GM19023 (cell line): ENCODE data around the gene TESMIN.

Experiments used
- ATAC-seq: cut with Tn5 transposase; IDR thresholded peaks from one replicate; pipeline ENCODE4 v1.9.1; 2021; ENCODE audit warnings: mild to moderate bottlenecking, moderate library complexity; ENCODE audit not compliant: unreplicated experiment

TESMIN gene

DNA sequence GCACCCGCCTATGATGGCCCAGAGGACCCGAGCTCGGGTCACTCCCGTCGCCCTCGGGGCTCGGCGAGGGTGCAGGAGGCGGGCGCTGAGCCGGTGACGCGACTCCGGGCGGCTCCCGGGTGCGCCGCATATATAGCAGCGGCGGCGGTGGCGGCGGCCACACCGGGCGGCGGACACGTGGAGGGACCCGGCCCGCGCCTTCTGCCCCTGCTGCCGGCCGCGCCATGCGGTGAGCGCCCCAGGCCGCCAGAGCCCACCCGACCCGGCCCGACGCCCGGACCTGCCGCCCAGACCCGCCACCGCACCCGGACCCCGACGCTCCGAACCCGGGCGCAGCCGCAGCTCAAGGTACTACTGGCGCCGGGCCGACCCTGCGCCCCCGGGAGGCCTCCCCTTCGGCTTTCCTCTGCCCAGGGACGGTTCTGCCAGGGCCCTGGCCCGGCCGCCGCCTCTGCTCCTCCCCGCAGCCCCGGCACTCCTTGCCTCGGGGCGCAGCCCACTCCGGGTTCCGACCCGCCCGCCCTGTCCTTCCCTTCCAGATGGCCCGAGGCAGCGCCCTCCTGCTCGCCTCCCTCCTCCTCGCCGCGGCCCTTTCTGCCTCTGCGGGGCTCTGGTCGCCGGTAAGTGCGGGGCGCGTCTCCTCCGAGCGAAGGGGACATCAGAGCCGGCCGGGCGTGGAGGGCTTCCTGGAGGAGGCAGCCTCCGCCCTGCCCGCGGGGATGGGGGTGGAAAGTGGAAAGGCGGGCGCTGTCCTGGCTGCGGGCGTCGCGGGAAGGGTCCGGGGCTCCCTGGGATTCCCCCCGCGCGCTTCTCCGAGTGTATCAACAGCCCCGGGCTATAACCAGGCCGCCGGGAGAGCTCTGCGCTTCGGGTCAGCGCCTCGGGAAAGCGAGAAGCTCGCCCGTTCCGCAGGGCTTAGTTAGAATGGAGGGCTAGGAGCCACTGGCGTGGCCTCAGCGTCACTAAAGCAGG, 66.6 kb downstream of the TESMIN start, which contains the start of gene GAL:
TSS of gene GAL (plus strand) at position 160 of the 972 bp plus-strand sequence. CDS start at position 540, 380 bp downstream.
- no peak for ATAC-seq

DNA sequence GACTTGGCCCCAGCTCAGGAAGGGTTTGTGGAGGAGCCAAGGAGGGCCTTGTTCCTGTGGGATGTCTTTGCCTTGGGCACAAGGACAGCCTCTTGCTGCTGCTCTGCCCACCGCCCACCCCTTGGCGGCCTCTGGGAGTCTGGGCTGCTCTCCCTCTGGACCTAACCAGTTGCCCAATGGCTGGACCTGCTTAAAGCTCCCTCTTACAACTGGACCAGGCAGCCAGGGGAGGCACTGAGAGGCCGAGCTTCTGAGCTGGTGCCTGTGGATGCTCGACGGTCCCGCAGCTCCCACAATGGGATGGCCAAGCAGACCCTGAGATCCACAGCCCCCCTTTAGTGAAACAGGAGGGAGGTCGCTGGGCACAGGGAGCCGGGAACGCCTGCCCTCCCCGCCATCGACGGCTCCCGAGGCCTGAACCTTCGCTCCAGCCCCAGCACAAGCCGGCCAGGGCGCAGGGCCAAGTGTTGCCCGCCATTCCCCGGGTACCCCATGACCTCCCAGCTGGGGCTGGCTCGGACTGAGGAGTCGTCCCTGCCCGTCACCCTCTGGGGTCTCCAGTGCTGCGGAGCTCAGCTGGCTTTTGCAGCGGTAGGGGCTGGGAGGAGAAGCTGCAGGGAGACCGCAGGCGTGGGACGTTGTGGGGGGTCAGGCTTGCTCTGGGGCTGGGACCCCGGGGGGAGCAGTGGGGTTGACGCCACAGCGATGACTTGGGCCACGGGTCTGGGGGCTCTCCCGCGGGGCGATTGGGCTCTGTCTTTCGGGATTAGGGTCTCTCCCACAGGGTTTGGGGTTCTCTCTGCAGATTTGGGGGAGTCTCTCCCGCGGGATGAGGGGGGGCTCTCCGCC, 67.6 kb downstream of the TESMIN start:
- ATAC-seq, result no peak

DNA sequence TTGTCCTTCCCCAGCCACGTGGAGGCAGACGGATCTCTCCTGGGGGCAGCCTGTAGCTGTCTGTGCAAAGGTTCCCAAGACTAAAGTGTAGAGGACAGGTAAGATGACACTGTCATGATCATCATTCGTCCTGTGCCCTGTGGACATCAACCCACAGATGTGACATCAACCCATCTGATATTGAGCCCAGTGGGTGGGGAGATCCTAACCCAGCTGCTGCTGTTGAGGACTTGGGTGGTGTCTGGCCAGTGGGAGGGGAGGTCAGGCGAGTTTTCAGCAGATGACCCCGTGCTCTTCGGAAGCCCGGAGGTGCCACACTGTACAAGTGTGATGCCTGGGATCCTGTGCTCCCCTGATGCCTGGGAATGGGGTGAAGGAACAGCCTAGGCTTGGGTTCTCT, 68.2 kb downstream of the TESMIN start:
- no peak for ATAC-seq

DNA sequence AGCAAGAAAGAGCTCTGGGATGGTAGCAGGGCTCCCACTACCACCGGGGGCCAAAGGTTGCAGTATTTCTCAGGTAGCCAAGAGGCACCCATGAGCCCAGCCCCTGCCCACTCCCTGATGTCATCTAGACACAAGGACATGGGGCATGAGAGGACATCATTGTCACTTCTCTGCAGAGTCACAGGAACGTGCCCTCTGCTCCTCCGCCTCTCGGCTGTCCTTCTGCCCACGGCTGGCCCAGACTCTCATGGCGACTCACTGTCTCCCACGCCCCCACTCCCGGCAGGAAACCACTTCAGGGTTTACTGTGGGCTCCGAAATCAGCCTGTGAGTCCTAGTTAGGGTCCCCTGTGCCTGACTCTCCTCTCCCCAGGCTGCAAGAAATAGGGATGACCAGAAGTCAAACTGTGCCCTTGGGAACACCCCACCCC, 68.8 kb downstream of the TESMIN start:
- no peak for ATAC-seq

DNA sequence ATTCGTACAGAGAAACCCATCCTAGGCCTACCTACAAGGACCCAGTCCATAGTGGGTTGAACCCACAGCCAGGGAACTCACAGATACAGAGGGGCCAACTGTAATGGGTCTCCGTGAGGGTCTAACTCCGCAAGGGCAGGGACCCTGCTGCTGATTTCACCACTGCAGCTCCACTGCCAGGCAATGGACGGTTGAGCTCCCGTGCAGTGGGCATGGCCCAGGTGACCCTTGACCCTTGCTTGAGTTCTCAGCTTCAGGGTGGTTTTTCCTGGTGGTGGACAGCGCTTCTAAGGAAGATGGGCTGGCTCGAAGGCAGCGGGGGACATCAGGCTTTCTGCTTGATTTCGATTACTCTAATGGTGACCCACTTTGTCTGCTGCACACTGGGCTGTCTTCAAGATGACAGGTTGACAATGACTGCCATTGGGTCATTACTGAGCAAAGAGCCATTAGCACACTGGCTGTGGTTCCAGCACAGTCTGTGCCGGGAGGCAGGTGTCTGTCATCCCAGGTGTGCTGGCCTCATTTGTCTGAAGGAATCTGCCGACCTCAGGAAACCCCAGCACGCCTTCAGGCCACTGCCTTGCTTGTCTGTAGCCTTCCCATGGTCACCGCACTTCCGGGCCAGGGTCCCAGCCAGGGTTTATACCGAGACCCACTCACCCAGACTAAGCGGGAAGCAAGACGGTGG, 70.6 kb downstream of the TESMIN start:
- ATAC-seq, result no peak

DNA sequence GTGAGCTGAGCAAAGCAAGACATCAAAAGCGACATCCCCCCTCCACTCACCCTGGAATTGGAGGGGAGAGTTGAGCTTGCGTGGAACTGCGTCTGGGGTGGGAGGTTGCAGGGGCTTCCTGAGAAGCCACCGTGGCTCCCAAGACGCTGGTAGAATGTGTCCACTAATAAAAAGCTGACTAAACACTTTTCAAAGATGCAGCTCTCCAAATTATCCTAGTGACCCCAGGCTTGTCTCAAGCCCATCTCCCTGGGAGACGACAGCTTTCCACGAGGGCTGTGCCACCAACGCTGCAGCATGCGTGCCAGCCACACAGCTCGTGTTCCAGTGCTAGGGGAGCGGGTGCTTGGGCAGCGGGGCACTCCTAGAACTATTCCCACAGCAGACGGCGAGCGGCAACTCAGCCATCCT, 73.3 kb downstream of the TESMIN start:
- no peak for ATAC-seq

DNA sequence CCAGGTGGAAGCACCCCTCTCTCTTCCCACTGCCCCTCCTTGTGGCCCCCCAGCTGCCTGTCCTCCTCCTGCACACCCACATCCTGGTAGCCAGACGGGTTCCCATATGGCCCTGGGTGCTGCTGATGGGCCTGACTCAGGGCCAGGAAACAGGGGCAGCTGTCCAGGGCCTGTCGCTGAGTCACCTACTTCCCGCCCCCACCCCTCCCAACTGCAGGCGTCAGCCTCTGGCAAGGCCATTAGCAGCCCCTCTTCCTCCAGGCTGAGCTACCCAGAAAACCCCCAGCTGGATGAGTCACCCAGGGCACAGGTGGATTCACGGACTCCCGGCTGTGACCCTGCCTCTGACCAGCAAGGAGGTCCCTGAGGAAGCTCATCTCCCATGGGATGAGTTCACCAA, 73.9 kb downstream of the TESMIN start:
- no peak for ATAC-seq

DNA sequence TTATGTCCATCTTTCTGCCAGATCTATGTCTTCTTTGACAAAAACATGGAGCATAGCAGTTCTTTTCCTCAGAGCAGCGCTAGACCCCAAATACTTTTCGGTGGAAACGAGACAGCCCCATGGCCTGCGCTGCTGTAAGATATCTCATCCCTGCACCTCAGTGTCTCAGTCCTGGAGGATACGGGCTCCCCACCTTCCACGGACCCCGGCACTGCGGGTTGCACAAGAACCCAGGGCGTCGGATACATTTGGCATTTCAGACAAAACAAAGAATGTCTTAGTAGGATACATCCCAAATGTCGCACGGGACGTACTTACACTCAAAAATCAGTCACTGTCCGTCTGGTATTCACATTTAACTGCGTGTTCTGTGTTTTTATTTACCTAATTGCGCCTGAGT, 76.9 kb downstream of the TESMIN start:
- ATAC-seq, result no peak

DNA sequence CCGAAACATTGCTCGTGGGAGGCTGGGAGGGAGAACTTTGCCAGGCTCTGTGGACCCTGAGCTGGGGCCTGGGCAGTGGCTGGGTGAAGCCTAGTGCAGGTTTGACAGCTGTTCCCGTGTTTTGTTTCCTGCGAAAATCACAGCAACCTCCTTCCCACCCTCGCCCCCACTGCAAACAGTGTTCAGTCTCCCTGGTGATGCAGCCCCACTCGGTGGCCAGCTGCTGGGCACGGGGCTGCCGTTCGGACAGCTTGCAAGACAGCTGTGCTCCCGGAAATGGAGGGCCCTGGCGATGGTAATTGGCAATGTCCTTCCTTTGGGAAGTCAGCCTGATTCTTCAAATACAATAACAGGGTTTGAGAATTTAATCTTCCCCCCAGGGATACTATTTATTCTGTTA, 77.3 kb downstream of the TESMIN start:
- no peak for ATAC-seq

DNA sequence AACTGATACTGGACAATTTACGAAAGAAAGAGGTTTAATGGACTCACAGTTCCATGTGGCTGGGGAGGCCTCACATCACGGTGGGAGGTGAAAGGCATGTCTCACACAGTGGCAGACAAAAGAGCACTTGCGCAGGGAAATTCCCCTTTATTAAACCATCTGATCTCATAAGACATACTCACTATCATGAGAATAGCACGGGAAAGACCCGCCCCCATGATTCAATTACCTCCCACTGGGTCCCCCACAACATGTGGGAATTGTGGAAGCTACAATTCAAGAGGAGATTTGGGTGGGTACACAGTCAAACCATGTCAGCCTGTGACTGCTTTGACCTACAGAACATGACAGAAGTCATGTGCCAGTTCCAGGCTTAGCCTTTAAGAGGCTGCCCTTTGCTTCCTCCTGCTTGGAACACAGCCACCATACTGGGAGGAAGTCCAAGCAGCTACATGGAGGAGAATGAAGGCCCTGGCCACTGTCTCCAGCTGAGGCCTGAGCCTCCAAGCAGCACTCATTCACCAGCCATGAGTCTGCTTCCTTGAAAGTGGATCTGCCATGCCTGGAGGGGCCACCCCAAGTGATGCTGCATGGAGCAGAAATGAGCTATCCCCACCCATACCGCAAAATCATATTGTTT, 77.9 kb downstream of the TESMIN start:
- ATAC-seq, result no peak

DNA sequence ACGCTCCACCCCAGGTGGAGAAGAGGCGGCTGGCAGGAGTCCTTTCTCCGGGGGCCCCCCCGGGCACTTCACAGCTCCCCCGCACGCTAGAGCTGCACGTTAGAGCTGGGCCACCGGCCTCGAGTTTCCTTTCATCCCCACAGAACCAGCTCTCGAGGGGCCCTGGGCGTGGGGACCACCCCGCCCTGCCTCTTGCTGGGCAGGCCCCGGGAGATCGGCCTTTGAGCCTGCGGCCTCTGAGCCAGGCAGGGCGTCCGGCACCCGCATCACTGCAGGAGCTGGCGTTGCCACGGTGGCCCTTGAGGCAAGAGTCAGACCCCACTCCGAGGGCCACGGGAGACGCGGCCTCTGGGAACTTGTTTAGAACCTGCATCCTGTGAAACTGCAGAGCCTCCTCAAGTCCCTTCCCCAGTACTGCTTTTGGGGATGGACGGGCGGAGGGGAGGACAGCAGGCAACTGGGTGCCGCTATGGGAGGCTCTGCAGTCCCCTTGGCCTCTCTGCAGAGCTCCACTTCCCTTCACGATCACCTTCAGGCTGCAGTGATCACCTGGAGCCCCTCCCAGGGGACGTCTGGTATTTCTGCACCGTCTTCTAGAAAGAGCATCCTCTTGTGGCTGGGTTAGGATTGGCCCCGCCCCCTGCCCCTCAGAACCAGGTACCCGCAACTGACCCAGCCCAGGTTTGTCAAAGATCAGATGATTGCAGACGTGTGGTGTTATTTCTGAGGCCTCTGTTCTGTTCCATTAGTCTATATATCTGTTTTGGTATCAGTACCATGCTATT, 80.9 kb downstream of the TESMIN start:
- ATAC-seq, result no peak

DNA sequence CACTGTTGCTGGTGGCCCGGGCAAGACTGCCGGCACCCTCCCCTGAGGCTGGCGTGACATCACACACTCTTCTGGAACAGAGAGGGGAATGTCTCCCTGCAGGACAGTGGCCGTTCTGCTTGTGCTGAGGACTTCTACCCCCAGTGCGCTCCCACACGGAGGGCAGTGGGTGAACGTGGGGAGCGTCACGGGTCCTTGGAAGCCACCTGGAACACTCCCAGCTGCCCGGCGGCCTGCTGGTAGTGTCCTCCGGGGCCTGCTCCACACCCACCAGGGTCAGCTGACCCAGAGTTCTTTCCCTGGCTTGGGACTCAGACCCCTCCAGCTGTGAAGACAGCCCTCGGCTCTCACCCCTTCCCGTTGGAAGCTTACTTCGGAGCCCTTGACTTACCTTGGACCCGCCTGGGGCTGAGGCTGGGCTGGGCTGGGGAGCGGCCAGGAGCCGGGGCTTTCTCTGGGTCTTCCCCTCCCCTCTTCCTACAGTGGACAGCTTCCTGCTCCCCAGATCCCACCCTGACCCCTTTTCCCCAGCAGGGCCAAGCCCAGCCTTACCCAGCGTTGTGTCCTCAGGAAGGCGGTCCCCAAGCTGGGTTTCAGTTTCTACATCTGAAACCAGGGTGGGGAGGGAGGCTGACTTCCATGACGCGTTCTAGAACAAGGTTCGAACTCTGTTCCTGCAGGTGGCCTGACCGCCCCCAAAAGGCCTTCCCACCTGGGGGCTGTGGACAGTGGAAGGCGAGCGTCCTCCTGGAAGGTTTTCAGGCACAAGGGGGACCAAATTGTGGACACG, 81.8 kb downstream of the TESMIN start:
- no peak for ATAC-seq

DNA sequence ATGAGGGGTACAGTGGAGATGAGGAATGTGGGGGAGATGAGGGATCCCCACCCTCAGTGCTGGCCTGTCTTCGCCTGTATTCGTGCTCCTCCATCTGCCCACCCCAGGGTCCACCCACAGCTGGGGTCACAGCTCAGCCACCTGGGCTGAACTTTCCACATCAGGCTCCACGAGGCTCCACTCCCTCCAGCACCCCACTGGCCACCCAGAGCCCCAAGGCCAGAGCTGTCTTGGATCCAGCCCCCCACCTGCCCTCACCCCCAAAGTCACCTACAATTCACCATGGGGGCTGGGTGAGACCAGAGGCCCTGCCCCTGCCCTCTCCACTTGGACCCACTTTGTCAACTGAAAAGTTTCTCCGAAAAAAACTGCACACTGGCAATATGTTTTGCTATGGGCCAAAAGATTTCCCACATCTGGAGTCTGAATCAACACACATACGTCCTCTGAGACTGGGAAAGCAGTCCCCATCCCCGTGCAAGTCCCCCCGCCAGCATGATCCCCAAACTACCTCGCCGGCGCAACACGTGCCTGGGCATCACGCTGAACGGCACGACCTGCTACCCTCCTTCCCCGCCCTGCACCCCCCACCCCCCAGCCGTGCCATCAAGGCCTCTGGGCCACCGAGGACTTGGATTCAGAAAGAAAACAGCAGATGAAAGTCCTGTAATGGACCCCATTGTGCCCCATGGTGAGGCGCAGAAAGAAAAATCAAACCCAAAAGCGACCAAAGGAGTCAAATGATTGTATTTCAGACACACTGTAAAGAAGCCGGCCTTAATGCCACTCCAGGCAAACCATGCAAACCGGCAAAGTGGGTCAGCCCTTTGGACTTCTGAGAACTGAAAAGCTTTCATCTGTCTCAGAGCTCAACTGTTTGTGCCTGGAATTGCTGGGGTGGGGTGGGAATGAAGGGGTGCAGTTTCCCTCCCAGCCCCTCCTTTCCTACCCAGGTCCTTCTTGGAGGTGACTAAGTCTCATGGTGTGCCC, 83.5 kb downstream of the TESMIN start:
- no peak for ATAC-seq

DNA sequence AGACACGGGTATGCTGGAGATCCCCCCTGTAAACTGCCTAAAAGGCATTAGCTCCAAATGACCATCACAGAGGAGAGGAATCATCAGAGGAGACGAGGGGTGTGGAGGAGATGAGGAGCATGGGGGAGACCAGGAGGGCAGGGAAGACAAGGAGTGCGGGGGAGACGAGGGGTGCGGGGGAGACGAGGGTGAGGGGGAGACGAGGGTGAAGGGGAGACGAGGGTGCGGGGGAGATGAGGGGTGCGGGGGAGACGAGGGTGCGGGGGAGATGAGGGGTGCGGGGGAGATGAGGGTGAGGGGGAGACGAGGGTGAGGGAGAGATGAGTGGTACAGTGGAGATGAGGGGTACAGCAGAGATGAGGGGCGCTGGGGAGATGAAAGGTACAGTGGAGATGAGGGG, 84.5 kb downstream of the TESMIN start:
- ATAC-seq, result no peak

DNA sequence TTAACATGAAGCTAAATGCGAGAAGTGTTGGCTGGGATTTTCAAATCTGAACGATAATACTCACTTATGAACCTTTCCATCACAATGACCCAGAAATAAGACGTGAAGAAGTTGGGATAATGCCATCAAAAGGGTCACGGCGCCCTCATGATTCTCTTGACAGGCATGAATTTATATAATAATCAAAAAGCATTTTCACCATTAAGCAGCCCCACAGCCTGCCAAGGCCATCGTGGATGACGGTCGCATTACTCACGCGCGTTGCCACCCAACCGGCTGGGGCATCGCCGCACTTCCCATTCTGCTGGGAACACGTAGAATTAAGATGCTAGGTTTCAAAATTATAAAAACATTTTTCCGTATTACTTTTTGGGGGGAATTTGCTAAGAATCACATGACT, 85.9 kb downstream of the TESMIN start:
- no peak for ATAC-seq

DNA sequence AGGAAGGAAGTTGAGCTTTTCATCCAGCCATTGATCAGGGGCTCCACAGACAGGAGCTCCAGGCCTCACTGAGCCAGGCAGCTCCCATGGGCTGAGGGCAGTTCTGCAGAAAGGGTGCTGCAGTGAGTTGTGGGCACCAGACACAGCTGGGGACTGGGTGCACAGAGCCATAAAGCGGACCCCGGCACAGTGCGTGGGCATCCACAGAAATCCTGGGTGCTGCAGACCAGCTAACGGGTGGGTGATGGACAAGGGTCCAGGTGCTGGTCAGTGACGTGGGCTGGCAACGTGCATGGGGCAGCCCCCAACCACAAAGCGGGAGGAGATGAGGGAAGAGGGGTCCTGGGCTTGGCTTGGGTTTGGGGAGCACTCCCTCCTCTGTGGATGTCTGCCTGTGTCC, 86.4 kb downstream of the TESMIN start:
- no peak for ATAC-seq

DNA sequence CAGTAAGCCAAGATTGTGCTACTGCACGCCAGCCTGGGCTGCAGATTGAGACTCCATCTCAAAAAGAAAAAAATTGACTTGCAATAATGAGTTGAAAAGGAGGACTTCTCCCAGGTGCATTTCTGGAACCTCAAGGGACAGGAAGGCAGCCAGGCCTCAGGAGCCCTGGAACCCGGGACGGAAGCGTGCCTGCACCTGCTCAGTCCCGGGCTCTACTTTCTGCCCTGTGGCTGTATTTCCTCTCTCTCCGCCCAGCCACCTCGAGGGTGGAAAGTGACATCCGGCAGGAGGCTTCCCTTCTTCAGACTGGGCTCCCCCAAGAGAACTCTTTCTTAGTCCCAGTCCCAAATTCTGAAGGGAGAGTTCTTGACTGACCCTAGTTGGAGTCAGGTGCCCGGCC, 87.2 kb downstream of the TESMIN start:
- no peak for ATAC-seq

DNA sequence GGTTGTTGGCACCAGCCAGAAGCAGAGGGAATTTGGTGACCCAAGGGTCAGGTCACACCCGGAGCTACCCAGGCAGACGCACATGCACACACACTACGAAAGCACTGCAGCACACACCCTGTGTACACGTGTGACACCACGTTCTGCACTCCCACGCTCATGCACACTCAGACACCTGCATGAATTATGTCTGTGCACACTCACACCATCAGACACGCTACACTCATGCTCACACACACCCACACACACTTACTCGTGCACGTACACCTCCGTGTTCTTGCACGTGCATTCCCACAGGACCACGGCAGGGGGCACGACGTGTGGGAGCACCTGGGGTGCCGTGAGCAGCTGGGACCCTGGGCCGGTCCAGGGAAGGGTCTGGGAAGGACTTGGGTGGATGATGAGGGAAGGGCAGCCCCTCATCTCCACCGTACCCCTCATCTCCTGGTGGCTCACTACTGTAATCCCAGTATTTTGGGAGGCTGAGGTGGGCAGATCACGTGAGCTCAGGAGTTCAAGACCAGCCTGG, 87.8 kb downstream of the TESMIN start:
- no peak for ATAC-seq
